GM12878 (cell line): ENCODE results near the gene COL23A1. TPM values are rescaled to one million over a fixed set of nuclear protein-coding genes. Genes with fewer than 3 reads are reported as not detected.
A peak's percentile ranks its signal among the peaks of the same experiment; 100 is the strongest.

Experiments used
- ATAC-seq: fragments of 200-7000 bp; cut with Tn5 transposase; 3 replicates; pipeline ENCODE4 v1.9.1; 2020; ENCODE audit warnings: mild to moderate bottlenecking, moderate library complexity
- BruUV-seq: library from RNA; stranded (reverse); fragments of 400-500 nt; replicated peaks from 2 replicates; lab custom pipeline; 2021; lab: Mats Ljungman, UMichigan
- CTCF ChIA-PET: fragments of 300-600 bp; sonication (Branson Sonifier 250); formaldehyde crosslinking; extraction: SDS; loops from one replicate; lab custom pipeline; 2021; ENCODE audit warnings: inconsistent platforms; lab: Yijun Ruan, JAX
- POLR2A ChIA-PET: fragments of 350-600 bp; formaldehyde crosslinking; extraction: SDS; loops from one replicate; lab custom pipeline; 2021; ENCODE audit warnings: inconsistent platforms; lab: Charles Lee
- RAD21 ChIA-PET: fragments of 300-600 bp; sonication (Branson Sonifier 250); formaldehyde crosslinking; loops from one replicate; lab custom pipeline; 2023; ENCODE audit warnings: antibody characterized with exemption; ENCODE audit not compliant: unreplicated experiment; lab: Charles Lee
- SMC1A ChIA-PET: fragments of 300-600 bp; sonication (Branson Sonifier 250); formaldehyde crosslinking; loops from one replicate; lab custom pipeline; 2023; ENCODE audit not compliant: unreplicated experiment, uncharacterized antibody; lab: Charles Lee
- DNase-seq: peaks from one replicate; pipeline ENCODE4 v3.0.0-alpha.2; 2011; ENCODE audit warnings: low read depth, low spot score
- FAIRE-seq: peaks from 3 replicates; lab custom pipeline; 2011; peaks lifted over from hg19 to GRCh38; lab: Jason Lieb, UNC
- H2AFZ ChIP-seq: 2 replicates; pipeline ENCODE4 v1.6.0; 2011; ENCODE audit warnings: low read depth, low read length, control low read depth; ENCODE audit not compliant: control insufficient read depth
- H3K27ac ChIP-seq: 2 replicates; pipeline ENCODE4 v1.5.1; 2011; ENCODE audit warnings: control low read depth; ENCODE audit not compliant: control insufficient read depth, insufficient read depth
- H3K27me3 ChIP-seq, 2 experiments: replicated peaks in 1 of 2; 2 replicates each; pipeline versions ENCODE4 v1.6.0 to v1.6.1; 2011; ENCODE audit warnings: low read length in 1 of 2; ENCODE audit not compliant: control insufficient read depth in 2 of 2, insufficient read depth in 2 of 2
- H3K36me3 ChIP-seq, 2 experiments: 2 replicates each; pipeline ENCODE4 v1.5.1; 2011; ENCODE audit warnings: low read length in 1 of 2; ENCODE audit not compliant: control insufficient read depth in 2 of 2, insufficient read depth in 2 of 2
- H3K4me1 ChIP-seq: 2 replicates; pipeline ENCODE4 v1.6.1; 2011; ENCODE audit warnings: mild to moderate bottlenecking, low read length, moderate library complexity, mixed read lengths; ENCODE audit not compliant: control insufficient read depth, insufficient read depth
- H3K4me2 ChIP-seq: 2 replicates; pipeline ENCODE4 v1.6.0; 2011; ENCODE audit warnings: control low read depth; ENCODE audit not compliant: control insufficient read depth, insufficient read depth
- H3K4me3 ChIP-seq: fragments of 200-600 bp; sonication (generic); 2 replicates; pipeline ENCODE4 v1.5.1; 2016
- H3K79me2 ChIP-seq: 2 replicates; pipeline ENCODE4 v1.6.0; 2011; ENCODE audit warnings: low read length; ENCODE audit not compliant: control insufficient read depth, insufficient read depth
- H3K9ac ChIP-seq: 2 replicates; pipeline ENCODE4 v1.8.0; 2011; ENCODE audit warnings: low read length, control low read depth, mixed read lengths; ENCODE audit not compliant: control insufficient read depth, insufficient read depth
- H3K9me3 ChIP-seq: replicated peaks from 3 replicates; pipeline ENCODE4 v1.5.1; 2011; ENCODE audit warnings: mild to moderate bottlenecking, low read length; ENCODE audit not compliant: control insufficient read depth, insufficient read depth
- H4K20me1 ChIP-seq: 2 replicates; pipeline ENCODE4 v1.6.0; 2011; ENCODE audit not compliant: control insufficient read depth, insufficient read depth
- CBX5 ChIP-seq: sonication (generic); IDR thresholded peaks from 2 replicates; pipeline ENCODE4 v1.6.1; 2016; ENCODE audit warnings: low read depth, moderate library complexity, mild to moderate bottlenecking, inconsistent platforms
- EP300 ChIP-seq, 2 experiments: fragments of 150-350 bp in 1 of 2; IDR thresholded peaks; 2 replicates each; pipeline ENCODE4 v1.6.1; 2011 to 2012; ENCODE audit warnings: low read depth in 2 of 2, low read length in 2 of 2, borderline replicate concordance in 1 of 2, improper control_type of control experiment in 1 of 2, inconsistent platforms in 1 of 2; ENCODE audit not compliant: control insufficient read depth in 1 of 2
- ESRRA ChIP-seq: IDR thresholded peaks from 2 replicates; pipeline ENCODE4 v1.6.1; 2012; ENCODE audit warnings: mild to moderate bottlenecking, low read length, improper control_type of control experiment
- MEF2B ChIP-seq: fragments of 450-650 bp; IDR thresholded peaks from 2 replicates; pipeline ENCODE4 v1.6.1; 2018; ENCODE audit warnings: mild to moderate bottlenecking, moderate library complexity; ENCODE audit not compliant: partially characterized antibody, poor library complexity, severe bottlenecking
- NFIC ChIP-seq: IDR thresholded peaks from 2 replicates; pipeline ENCODE4 v1.6.1; 2012; ENCODE audit warnings: low read depth, mild to moderate bottlenecking, inconsistent platforms, low read length, moderate library complexity
- POLR2AphosphoS5 ChIP-seq: IDR thresholded peaks from 2 replicates; pipeline ENCODE4 v1.6.1; 2011; ENCODE audit warnings: mild to moderate bottlenecking, low read length, inconsistent platforms
- POU2F2 ChIP-seq: IDR thresholded peaks from 3 replicates; pipeline ENCODE4 v1.6.1; 2011; ENCODE audit warnings: low read depth, mild to moderate bottlenecking, low read length, borderline replicate concordance
- RB1 ChIP-seq: fragments of 450-650 bp; formaldehyde crosslinking; IDR thresholded peaks from 2 replicates; pipeline ENCODE4 v1.6.1; 2017; ENCODE audit warnings: mild to moderate bottlenecking, borderline replicate concordance
- WGBS: methylation state at CpG from one replicate; pipeline ENCODE4 v1.1.6; 2016; ENCODE audit warnings: low lambda C conversion rate; ENCODE audit not compliant: insufficient replicate concordance, insufficient coverage; ENCODE audit errors: missing lambda C conversion rate; 5-methylcytosine and 5-hydroxymethylcytosine counted together
- in situ Hi-C: fragments of 300-500 bp; cut with MboI; formaldehyde crosslinking; loops from 9 replicates; pipeline ENCODE4 v1.14.3; 2018; ENCODE audit warnings: mixed read lengths
- intact Hi-C: fragments of 100-400 bp; cut with micrococcal nuclease; formaldehyde crosslinking; loops from one replicate; pipeline ENCODE4 v1.14.2; 2022; ENCODE audit not compliant: unreplicated experiment
- polyA plus RNA-seq, 11 experiments: library from polyadenylated mRNA; depleted of rRNA in 4 of 11; unstranded in 6 of 11; stranded (reverse) in 5 of 11; fragments of >200 nt; fragmentation: Nextera tagmentation in 4 of 11; fragmentation: Illumina TruSeq in 1 of 11; extraction: Ambion mirVana in 4 of 11; extraction: Trizol in 1 of 11; gene quantifications; 1 replicate in 1 of 11; 2 replicates in 10 of 11; pipeline versions ENCODE4 v1.2.1 to v1.2.3, GENCODE V29; 2011 to 2016; ENCODE audit warnings: inconsistent platforms in 2 of 11, missing spikeins in 2 of 11, low read depth in 1 of 11
- total RNA-seq, 4 experiments: library from RNA; depleted of rRNA in 3 of 4; stranded (reverse); fragments of >200 nt in 3 of 4; fragmentation: Illumina TruSeq in 1 of 4; extraction: Trizol in 1 of 4; gene quantifications; 2 replicates each; pipeline versions ENCODE4 v1.2.1 to v1.2.3, GENCODE V29; 2013 to 2021

The COL23A1 gene
- total and polyA plus RNA-seq, 10 of the 15 experiments (the other 5 are each of a cell fraction or from before 2014, with no cell fraction given), result 0.03 to 0.83 (median 0.09) TPM; not detected in 5

DNA sequence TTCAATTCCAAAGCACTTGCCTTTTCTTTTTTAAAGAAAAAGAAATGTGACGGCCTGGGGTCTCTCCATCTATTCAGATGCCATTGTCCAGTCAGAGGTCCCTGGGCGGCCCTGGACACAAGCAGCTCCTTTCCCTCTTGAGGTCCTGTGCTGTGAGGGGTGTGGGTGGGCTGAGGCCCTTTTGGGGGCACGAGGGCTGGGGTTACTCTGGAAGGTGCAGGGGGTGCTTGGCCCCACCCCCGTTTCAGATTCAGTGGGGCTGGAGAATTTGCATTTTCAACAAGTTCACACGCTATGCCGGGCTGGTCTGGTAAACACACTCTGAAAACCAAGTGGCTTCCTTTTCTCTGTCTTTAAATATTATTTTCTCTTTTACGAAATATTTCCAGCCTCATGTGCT is 266.2 kb downstream of the COL23A1 start:
- H3K4me1 ChIP-seq, result peaks cover 11% of the 10 kb centered on the region
- SMC1A ChIA-PET, result no interaction called here
- ATAC-seq (peak; percentile 55), DNase-seq (no peak), FAIRE-seq (no peak)
- peak overlapping the region; percentile 56; the same call in 1 of the 2 replicates for H3K9ac ChIP-seq
- TF ChIP-seq NFIC (no peak), POU2F2 (peak; percentile 84; the same call in 1 of the 3 replicates), RB1 (no peak), POLR2AphosphoS5 (no peak), EP300 (IDR thresholded peaks at IDR 0.05; ENCODE audit: borderline replicate concordance in 1 of 2, control insufficient read depth in 1 of 2, low read depth in 2 of 2, low read length in 2 of 2) (peak in 1 of 2 experiments; percentile 47; a peak in 1 of 4 replicates)
- RAD21 ChIA-PET, result no interaction called here
- intact Hi-C loops, result loop anchor here (5.0 kb wide), 1 partner anchor 42 kb away; no protein-coding TSS in a partner anchor
- H3K79me2 ChIP-seq, result peaks cover 4% of the 10 kb centered on the region
- in situ Hi-C loops, result no loop called here
- BruUV-seq, result no TSS peak
- H3K36me3 ChIP-seq, result no peaks in the 10 kb centered on the region
- H4K20me1 ChIP-seq, result no peaks in the 10 kb centered on the region
- peak overlapping the region; percentile 72 for H3K27ac ChIP-seq
- POLR2A ChIA-PET, result no interaction called here
- H3K9me3 ChIP-seq, result no peaks in the 10 kb centered on the region; the same call in 1 of the 3 replicates
- CTCF ChIA-PET, result interaction anchor here (0.6 kb wide), 1 partner anchor 114 kb away, joined by 3 read pairs; no protein-coding TSS in a partner anchor
- peak overlapping the region; percentile 50; the same call in 1 of the 2 replicates for H3K4me3 ChIP-seq
- H3K4me2 ChIP-seq, result peak overlapping the region; percentile 84
- no peaks in the 10 kb centered on the region for H3K27me3 ChIP-seq
- H2AFZ ChIP-seq, result no peak overlapping the region
- 4% methylated on average over 7 of the region's 7 CpGs for WGBS

DNA sequence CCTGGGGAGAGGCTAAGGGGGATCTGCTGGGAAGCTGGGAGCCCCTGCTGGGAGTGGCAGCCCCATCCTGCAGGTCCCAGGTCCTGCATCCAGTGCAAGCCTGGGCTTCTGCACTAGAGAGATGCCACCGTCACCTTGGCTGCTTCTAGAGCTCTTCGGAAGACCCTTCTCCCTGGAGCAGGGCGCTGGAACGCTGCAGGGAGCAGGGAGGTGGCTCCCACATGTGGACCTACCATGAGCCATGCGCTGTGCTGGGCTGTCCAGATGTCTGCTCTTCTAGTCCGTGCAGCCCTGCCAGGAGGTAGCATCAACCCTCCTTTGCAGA is 266.7 kb downstream of the COL23A1 start:
- SMC1A ChIA-PET, result no interaction called here
- Histone ChIP-seq H2AFZ (no peak overlapping the region), H3K4me2 (peak overlapping the region; percentile 84), H3K9me3 (no peaks in the 10 kb centered on the region; the same call in 1 of the 3 replicates), H3K4me1 (peaks cover 11% of the 10 kb centered on the region), H3K79me2 (peaks cover 4% of the 10 kb centered on the region), H3K27ac (peak overlapping the region; percentile 72), H3K4me3 (peak overlapping the region; percentile 50; the same call in 1 of the 2 replicates), H3K27me3 (no peaks in the 10 kb centered on the region)
- FAIRE-seq, result no peak
- ATAC-seq, result peak; percentile 47
- intact Hi-C loops, result loop anchor here (5.0 kb wide), 1 partner anchor 41 kb away; no protein-coding TSS in a partner anchor
- CTCF ChIA-PET, result interaction anchor here (0.6 kb wide), 1 partner anchor 115 kb away, joined by 3 read pairs; no protein-coding TSS in a partner anchor
- RAD21 ChIA-PET, result no interaction called here
- in situ Hi-C loops, result no loop called here
- 0% methylated on average over 4 of the region's 6 CpGs for WGBS
- TSS peak; percentile 80 for BruUV-seq
- peak; percentile 14 for TF ChIP-seq MEF2B
- no peak for TF ChIP-seq ESRRA
- no peak for TF ChIP-seq CBX5
- TF ChIP-seq, all 136 proteins: peak for 1
- peak overlapping the region; percentile 56; the same call in 1 of the 2 replicates for H3K9ac ChIP-seq
- no peaks in the 10 kb centered on the region for H4K20me1 ChIP-seq
- DNase-seq, result no peak
- POLR2A ChIA-PET, result no interaction called here
- H3K36me3 ChIP-seq, result no peaks in the 10 kb centered on the region
